T-helper 17 cell (primary cell): ENCODE measurements around the gene OR5V1. TPM values are rescaled to one million over a fixed set of nuclear protein-coding genes. Genes with fewer than 3 reads are reported as not detected.
"Not testable (repeated sequence)": the region's sequence is repeated elsewhere in the genome, so short reads cannot be mapped to it uniquely, and the experiment has no call there.

Experiments used
- ATAC-seq: fragments of 150-1000 bp; cut with Tn5 transposase; 2 replicates; pipeline ENCODE4 v1.10.0; 2021; ENCODE audit warnings: mild to moderate bottlenecking, moderate library complexity
- DNase-seq, 3 donors: peaks; one replicate each; pipeline versions ENCODE4 v3.0.0 to v3.0.0-alpha.2; 2020 to 2021
- H3K9me3 ChIP-seq: one replicate; pipeline ENCODE4 v1.7.0; 2013; ENCODE audit warnings: low read length, mild to moderate bottlenecking; ENCODE audit not compliant: control insufficient read depth, poor library complexity, severe bottlenecking
- H3K27ac Mint-ChIP-seq: one replicate; pipeline ENCODE4 v1.8.0; 2022; ENCODE audit warnings: mild to moderate bottlenecking, moderate library complexity, mixed read lengths
- H3K27me3 Mint-ChIP-seq: one replicate; pipeline ENCODE4 v1.8.0; 2022; ENCODE audit warnings: mixed read lengths
- H3K36me3 Mint-ChIP-seq: one replicate; pipeline ENCODE4 v1.8.0; 2022; ENCODE audit warnings: low read depth, mixed read lengths
- H3K4me1 Mint-ChIP-seq: one replicate; pipeline ENCODE4 v1.8.0; 2022; ENCODE audit warnings: mild to moderate bottlenecking, mixed read lengths
- H3K4me3 Mint-ChIP-seq: one replicate; pipeline ENCODE4 v1.8.0; 2022; ENCODE audit warnings: mild to moderate bottlenecking, moderate library complexity, mixed read lengths
- total RNA-seq, 4 donors: library from RNA in 2 of 4; stranded (reverse) in 2 of 4; gene quantifications; one replicate each; pipeline ENCODE4 v1.2.3 and lab custom pipeline; 2022 to 2026

Gene OR5V1
- total RNA-seq, 2 donors from 2014 or later, result not detected

DNA sequence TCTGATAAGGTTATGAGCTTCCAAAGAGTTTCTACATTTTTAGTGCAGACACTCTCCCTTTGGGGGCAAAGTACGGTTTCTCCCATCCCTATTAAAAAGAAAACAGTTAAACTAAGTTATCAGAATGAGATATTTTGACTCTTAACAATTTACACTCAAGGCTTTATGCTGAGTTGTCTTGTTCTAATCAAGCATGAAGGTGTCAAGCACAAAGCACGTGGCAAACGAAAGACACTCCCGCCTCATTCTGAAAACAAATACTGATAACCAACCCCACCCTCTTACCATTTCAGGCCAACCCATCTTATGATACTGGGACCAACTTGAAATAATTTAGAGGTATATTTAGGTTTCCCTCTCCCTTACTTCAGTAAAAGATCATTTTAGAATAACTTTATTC, 42.9 kb downstream of the OR5V1 start:
- ATAC-seq, result no peak
- H3K9me3 ChIP-seq, result no peaks in the 10 kb centered on the region
- Mint-ChIP-seq H3K4me1 (no peaks in the 10 kb centered on the region), H3K27ac (no peak overlapping the region), H3K27me3 (peaks cover 51% of the 10 kb centered on the region), H3K4me3 (no peak overlapping the region), H3K36me3 (no peaks in the 10 kb centered on the region)
- DNase-seq, result no peak

DNA sequence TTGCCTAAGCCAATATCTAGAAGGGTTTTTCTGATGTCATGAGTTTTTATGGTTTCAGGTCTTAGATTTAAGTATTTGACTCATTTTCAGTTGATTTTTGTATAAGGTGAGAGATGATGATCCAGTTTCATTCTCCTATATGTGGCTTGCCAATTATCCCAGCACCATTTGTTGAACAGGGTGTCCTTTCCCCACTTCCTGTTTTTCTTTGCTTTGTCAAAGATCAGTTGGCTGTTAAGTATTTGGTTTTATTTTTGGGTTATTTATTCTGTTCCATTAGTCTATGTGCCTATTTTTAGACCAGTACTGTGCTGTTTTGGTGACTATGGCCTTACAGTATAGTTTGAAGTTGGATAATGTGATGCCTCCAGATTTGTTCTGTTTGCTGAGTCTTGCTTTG, 45.3 kb downstream of the OR5V1 start:
- H3K27ac Mint-ChIP-seq, result not testable (repeated sequence)

GRCh38 chr6:29319931-29320330, 48.7 kb downstream of the OR5V1 start:
- ATAC-seq, result no peak
- Mint-ChIP-seq H3K27ac (no peak overlapping the region), H3K27me3 (peaks cover 27% of the 10 kb centered on the region), H3K4me3 (no peak overlapping the region), H3K36me3 (no peaks in the 10 kb centered on the region), H3K4me1 (no peaks in the 10 kb centered on the region)
- DNase-seq, result no peak
- H3K9me3 ChIP-seq, result no peaks in the 10 kb centered on the region

More for the DNA sequence above, 45.3 kb downstream of the OR5V1 start:
- H3K27me3 Mint-ChIP-seq, result peaks cover 40% of the 10 kb centered on the region
- DNase-seq, H3K9me3 ChIP-seq, H3K36me3 Mint-ChIP-seq, ATAC-seq, H3K4me1 Mint-ChIP-seq, H3K4me3 Mint-ChIP-seq: not testable (repeated sequence)

Other genes with a start within 250 kb of the OR5V1 start
- gene OR2J2, start 198.0 kb downstream of the OR5V1 start, total RNA-seq, result not detected
- gene OR14J1, start 67.2 kb downstream of the OR5V1 start, total RNA-seq, result not detected
- gene OR12D3, start 6.4 kb upstream of the OR5V1 start, total RNA-seq, result not detected
- gene OR12D2, start 26.8 kb upstream of the OR5V1 start, total RNA-seq, result not detected
- gene OR12D1, start 46.1 kb upstream of the OR5V1 start, total RNA-seq, result not detected
- not detected for gene OR10C1, start 70.4 kb upstream of the OR5V1 start, total RNA-seq
- not detected for gene OR11A1, start 88.2 kb upstream of the OR5V1 start, total RNA-seq
- not detected for gene OR2H1, start 88.3 kb upstream of the OR5V1 start, total RNA-seq
- gene MAS1L, start 119.1 kb upstream of the OR5V1 start, total RNA-seq, result not detected
- not detected for gene UBD, start 190.9 kb upstream of the OR5V1 start, total RNA-seq
- not detected for gene OR2H2, start 216.3 kb upstream of the OR5V1 start, total RNA-seq